NB4 (cell line): Measurements from ENCODE around the gene SNX8.

Experiments
- CTCF ChIP-seq: IDR thresholded peaks from one replicate; pipeline ENCODE4 v1.5.1; 2012; ENCODE audit warnings: low read depth, low read length
- MYC ChIP-seq: IDR thresholded peaks from 2 replicates; pipeline ENCODE4 v1.6.1; 2011; ENCODE audit warnings: low read depth, low read length
- POLR2A ChIP-seq: IDR thresholded peaks from 2 replicates; pipeline ENCODE4 v1.6.1; 2011; ENCODE audit warnings: mild to moderate bottlenecking; ENCODE audit not compliant: insufficient read length; ENCODE audit errors: extremely low read depth

DNA sequence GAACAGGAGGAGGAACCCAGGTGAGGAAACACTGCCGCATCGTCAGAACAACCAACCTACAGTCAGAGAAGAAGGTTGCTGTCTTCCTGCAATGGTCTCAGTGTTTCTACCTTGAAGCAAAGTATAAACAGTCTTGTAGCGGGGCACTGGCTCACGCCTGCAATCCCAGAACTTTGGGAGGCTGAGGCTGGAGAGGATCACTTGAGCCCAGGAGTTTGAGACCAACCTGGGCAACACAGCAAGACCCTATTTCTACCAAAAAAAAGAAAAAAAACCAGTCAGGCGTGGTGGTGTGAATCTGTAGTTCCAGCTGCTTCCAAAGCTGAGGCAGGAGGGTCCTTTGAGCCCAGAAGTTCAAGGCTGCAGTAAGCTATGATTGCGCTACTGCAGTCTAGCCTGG, 23.4 kb downstream of the SNX8 start:
- no peak for TF ChIP-seq CTCF
- TF ChIP-seq POLR2A, result no peak
- TF ChIP-seq MYC, result no peak
